ENCODE measurements around the gene SLC38A10. TPM values are rescaled to one million over a fixed set of nuclear protein-coding genes. Genes with fewer than 3 reads are reported as not detected.
A peak's percentile ranks its signal among the peaks of the same experiment; 100 is the strongest.

Gene SLC38A10
- total RNA-seq, 4 donors from 2014 or later, result 24.5 to 56.5 (median 28.8) TPM

GRCh38 chr17:81317961-81318605, 23.0 kb upstream of the SLC38A10 start:
- H3K9me3 ChIP-seq, result no peaks in the 10 kb centered on the region
- no peak overlapping the region for H3K4me3 ChIP-seq
- H3K4me1 ChIP-seq, result peaks cover 2% of the 10 kb centered on the region in 2 donors
- in situ Hi-C loops (cut with MboI; ENCODE audit: low sequenced_read_pairs in 4 of 4), result no loop called here
- intact Hi-C loops (cut with DNase I; ENCODE audit: low total_unique reads), result no loop called here
- TF ChIP-seq POLR2A (IDR thresholded peaks at IDR 0.05) (no peak), CTCF (IDR thresholded peaks at IDR 0.05 in 4 of 5, conservative IDR thresholded peaks at IDR 0.05 in 1 of 5) (no peak)
- H3K27me3 ChIP-seq, result no peaks in the 10 kb centered on the region
- no peak for DNase-seq
- no peak for ATAC-seq
- no peak overlapping the region for H3K27ac ChIP-seq
- H3K36me3 ChIP-seq, result no peaks in the 10 kb centered on the region

- in situ Hi-C loops (cut with MboI; ENCODE audit: low sequenced_read_pairs in 4 of 4), result no loop called here
- Histone ChIP-seq H3K36me3 (no peaks in the 10 kb centered on the region), H3K9me3 (no peaks in the 10 kb centered on the region), H3K4me1 (no peaks in the 10 kb centered on the region), H3K27me3 (no peaks in the 10 kb centered on the region), H3K4me3 (no peak overlapping the region), H3K27ac (no peak overlapping the region)
- intact Hi-C loops (cut with DNase I; ENCODE audit: low total_unique reads), result no loop called here
- ATAC-seq (no peak), DNase-seq (no peak)
- TF ChIP-seq POLR2A (IDR thresholded peaks at IDR 0.05), result no peak
- TF ChIP-seq CTCF (IDR thresholded peaks at IDR 0.05 in 4 of 5, conservative IDR thresholded peaks at IDR 0.05 in 1 of 5), result no peak
Observed at GRCh38 chr17:81317530-81317821, 22.4 kb upstream of the SLC38A10 start.

GRCh38 chr17:81315885-81316391, 20.8 kb upstream of the SLC38A10 start:
- Histone ChIP-seq H3K27ac (peak overlapping the region in 1 of 4 donors; percentile 38), H3K4me3 (no peak overlapping the region), H3K4me1 (no peaks in the 10 kb centered on the region), H3K9me3 (no peaks in the 10 kb centered on the region), H3K36me3 (no peaks in the 10 kb centered on the region), H3K27me3 (no peaks in the 10 kb centered on the region)
- DNase-seq, result no peak
- TF ChIP-seq POLR2A (IDR thresholded peaks at IDR 0.05) (no peak), CTCF (IDR thresholded peaks at IDR 0.05 in 4 of 5, conservative IDR thresholded peaks at IDR 0.05 in 1 of 5) (no peak)
- intact Hi-C loops (cut with DNase I; ENCODE audit: low total_unique reads) (no loop called here), in situ Hi-C loops (cut with MboI; ENCODE audit: low sequenced_read_pairs in 4 of 4) (no loop called here)
- no peak for ATAC-seq

- Histone ChIP-seq H3K36me3 (no peaks in the 10 kb centered on the region), H3K4me1 (peaks cover 0 to 3% of the 10 kb centered on the region in 2 donors), H3K9me3 (no peaks in the 10 kb centered on the region), H3K27ac (no peak overlapping the region), H3K27me3 (no peaks in the 10 kb centered on the region), H3K4me3 (no peak overlapping the region)
- TF ChIP-seq CTCF (IDR thresholded peaks at IDR 0.05 in 4 of 5, conservative IDR thresholded peaks at IDR 0.05 in 1 of 5), result no peak
- intact Hi-C loops (cut with DNase I; ENCODE audit: low total_unique reads), result no loop called here
- DNase-seq (no peak), ATAC-seq (peak in 1 of 2 donors; percentile 31)
- in situ Hi-C loops (cut with MboI; ENCODE audit: low sequenced_read_pairs in 4 of 4), result no loop called here
Observed at GRCh38 chr17:81315129-81315884, 20.2 kb upstream of the SLC38A10 start.
